Measurements from ENCODE around the gene TMED9. TPM values are rescaled to one million over a fixed set of nuclear protein-coding genes. Genes with fewer than 3 reads are reported as not detected.
A peak's percentile ranks its signal among the peaks of the same experiment; 100 is the strongest.

TMED9 gene
- total and polyA plus RNA-seq, 4 donors, result 110 to 137 (median 122) TPM

GRCh38 chr5:177605667-177606066 lies 13.7 kb downstream of the TMED9 start:
- intact Hi-C loops (cut with DNase I), result loop anchor here in 1 of 2 donors (10.0 kb wide), 1 partner anchor 559 kb away; no protein-coding TSS in a partner anchor
- ATAC-seq (ENCODE audit: low FRiP score) (no peak), DNase-seq (no peak)
- Histone ChIP-seq H3K27ac (ENCODE audit: low read depth in 1 of 2, low read length in 2 of 2) (no peak overlapping the region), H3K27me3 (ENCODE audit: control insufficient read depth in 1 of 2, insufficient read depth in 2 of 2, low read length in 1 of 2) (no peaks in the 10 kb centered on the region), H3K4me1 (ENCODE audit: control insufficient read depth in 1 of 2, insufficient read depth in 2 of 2, low read length in 2 of 2) (no peaks in the 10 kb centered on the region), H3K9me3 (ENCODE audit: control insufficient read depth, low read length) (no peaks in the 10 kb centered on the region), H3K36me3 (ENCODE audit: control insufficient read depth in 1 of 2, insufficient read depth in 2 of 2, low read length in 1 of 2) (no peaks in the 10 kb centered on the region), H3K4me3 (ENCODE audit: low read length in 2 of 2) (no peak overlapping the region)
- WGBS, 2 donors, result 81 to 83% methylated on average over 6 of the region's 6 CpGs

GRCh38 chr5:177606071-177607051 lies 14.4 kb downstream of the TMED9 start:
- 82 to 84% methylated on average over 22 of the region's 22 CpGs for WGBS, 2 donors
- Histone ChIP-seq H3K4me1 (ENCODE audit: control insufficient read depth in 1 of 2, insufficient read depth in 2 of 2, low read length in 2 of 2) (no peaks in the 10 kb centered on the region), H3K36me3 (ENCODE audit: control insufficient read depth in 1 of 2, insufficient read depth in 2 of 2, low read length in 1 of 2) (no peaks in the 10 kb centered on the region), H3K9me3 (ENCODE audit: control insufficient read depth, low read length) (no peaks in the 10 kb centered on the region), H3K27me3 (ENCODE audit: control insufficient read depth in 1 of 2, insufficient read depth in 2 of 2, low read length in 1 of 2) (no peaks in the 10 kb centered on the region), H3K4me3 (ENCODE audit: low read length in 2 of 2) (no peak overlapping the region), H3K27ac (ENCODE audit: low read depth in 1 of 2, low read length in 2 of 2) (no peak overlapping the region)
- DNase-seq (no peak), ATAC-seq (ENCODE audit: low FRiP score) (no peak)
- intact Hi-C loops (cut with DNase I), result loop anchor here in 1 of 2 donors (10.0 kb wide), 1 partner anchor 558 kb away; no protein-coding TSS in a partner anchor

- intact Hi-C loops (cut with DNase I), result loop anchor here in 1 of 2 donors (10.0 kb wide), 1 partner anchor 558 kb away; no protein-coding TSS in a partner anchor
- no peaks in the 10 kb centered on the region for H3K9me3 ChIP-seq (ENCODE audit: control insufficient read depth, low read length)
- H3K4me1 ChIP-seq (ENCODE audit: control insufficient read depth in 1 of 2, insufficient read depth in 2 of 2, low read length in 2 of 2), result no peaks in the 10 kb centered on the region
- ATAC-seq (ENCODE audit: low FRiP score) (no peak), DNase-seq (no peak)
- H3K27me3 ChIP-seq (ENCODE audit: control insufficient read depth in 1 of 2, insufficient read depth in 2 of 2, low read length in 1 of 2), result no peaks in the 10 kb centered on the region
- H3K4me3 ChIP-seq (ENCODE audit: low read length in 2 of 2), result no peak overlapping the region
- H3K27ac ChIP-seq (ENCODE audit: low read depth in 1 of 2, low read length in 2 of 2), result no peak overlapping the region
- WGBS, 2 donors, result 44 to 51% methylated on average over 11 of the region's 11 CpGs
- H3K36me3 ChIP-seq (ENCODE audit: control insufficient read depth in 1 of 2, insufficient read depth in 2 of 2, low read length in 1 of 2), result no peaks in the 10 kb centered on the region
Observed at GRCh38 chr5:177607115-177607451, 15.1 kb downstream of the TMED9 start.

- H3K27ac ChIP-seq (ENCODE audit: low read depth in 1 of 2, low read length in 2 of 2), result no peak overlapping the region
- intact Hi-C loops (cut with DNase I), result loop anchor here in 1 of 2 donors (10.0 kb wide), 1 partner anchor 557 kb away; no protein-coding TSS in a partner anchor
- no peaks in the 10 kb centered on the region for H3K4me1 ChIP-seq (ENCODE audit: control insufficient read depth in 1 of 2, insufficient read depth in 2 of 2, low read length in 2 of 2)
- DNase-seq (peak; percentile 80 to 89), ATAC-seq (ENCODE audit: low FRiP score) (peak; percentile 75)
- WGBS, 2 donors, result 16 to 22% methylated on average over 15 of the region's 15 CpGs
- H3K9me3 ChIP-seq (ENCODE audit: control insufficient read depth, low read length), result no peaks in the 10 kb centered on the region
- no peaks in the 10 kb centered on the region for H3K27me3 ChIP-seq (ENCODE audit: control insufficient read depth in 1 of 2, insufficient read depth in 2 of 2, low read length in 1 of 2)
- no peak overlapping the region for H3K4me3 ChIP-seq (ENCODE audit: low read length in 2 of 2)
- H3K36me3 ChIP-seq (ENCODE audit: control insufficient read depth in 1 of 2, insufficient read depth in 2 of 2, low read length in 1 of 2), result no peaks in the 10 kb centered on the region
Observed at GRCh38 chr5:177607452-177608192, 15.6 kb downstream of the TMED9 start.

GRCh38 chr5:177608243-177609075 lies 16.5 kb downstream of the TMED9 start:
- no peak for ATAC-seq (ENCODE audit: low FRiP score)
- Histone ChIP-seq H3K4me3 (ENCODE audit: low read length in 2 of 2) (no peak overlapping the region), H3K4me1 (ENCODE audit: control insufficient read depth in 1 of 2, insufficient read depth in 2 of 2, low read length in 2 of 2) (no peaks in the 10 kb centered on the region), H3K27me3 (ENCODE audit: control insufficient read depth in 1 of 2, insufficient read depth in 2 of 2, low read length in 1 of 2) (no peaks in the 10 kb centered on the region), H3K9me3 (ENCODE audit: control insufficient read depth, low read length) (no peaks in the 10 kb centered on the region), H3K27ac (ENCODE audit: low read depth in 1 of 2, low read length in 2 of 2) (no peak overlapping the region), H3K36me3 (ENCODE audit: control insufficient read depth in 1 of 2, insufficient read depth in 2 of 2, low read length in 1 of 2) (no peaks in the 10 kb centered on the region)
- 89 to 91% methylated on average over 37 of the region's 37 CpGs for WGBS, 2 donors
- no peak for DNase-seq
- intact Hi-C loops (cut with DNase I), result loop anchor here in 1 of 2 donors (10.0 kb wide), 1 partner anchor 556 kb away; no protein-coding TSS in a partner anchor

- no peaks in the 10 kb centered on the region for H3K9me3 ChIP-seq (ENCODE audit: control insufficient read depth, low read length)
- no peaks in the 10 kb centered on the region for H3K27me3 ChIP-seq (ENCODE audit: control insufficient read depth in 1 of 2, insufficient read depth in 2 of 2, low read length in 1 of 2)
- H3K27ac ChIP-seq (ENCODE audit: low read depth in 1 of 2, low read length in 2 of 2), result no peak overlapping the region
- H3K36me3 ChIP-seq (ENCODE audit: control insufficient read depth in 1 of 2, insufficient read depth in 2 of 2, low read length in 1 of 2), result no peaks in the 10 kb centered on the region
- 76 to 81% methylated on average over 20 to 21 of the region's 21 CpGs for WGBS, 2 donors
- intact Hi-C loops (cut with DNase I), result loop anchor here in 1 of 2 donors (10.0 kb wide), 1 partner anchor 555 kb away; no protein-coding TSS in a partner anchor
- no peak for ATAC-seq (ENCODE audit: low FRiP score)
- no peak overlapping the region for H3K4me3 ChIP-seq (ENCODE audit: low read length in 2 of 2)
- no peaks in the 10 kb centered on the region for H3K4me1 ChIP-seq (ENCODE audit: control insufficient read depth in 1 of 2, insufficient read depth in 2 of 2, low read length in 2 of 2)
- DNase-seq, result no peak
Observed at GRCh38 chr5:177609076-177610059, 17.4 kb downstream of the TMED9 start.

- H3K27ac ChIP-seq (ENCODE audit: low read depth in 1 of 2, low read length in 2 of 2), result no peak overlapping the region
- DNase-seq (no peak), ATAC-seq (ENCODE audit: low FRiP score) (no peak)
- 61 to 71% methylated on average over 13 of the region's 13 CpGs for WGBS, 2 donors
- no peak overlapping the region for H3K4me3 ChIP-seq (ENCODE audit: low read length in 2 of 2)
- no peaks in the 10 kb centered on the region for H3K27me3 ChIP-seq (ENCODE audit: control insufficient read depth in 1 of 2, insufficient read depth in 2 of 2, low read length in 1 of 2)
- no peaks in the 10 kb centered on the region for H3K36me3 ChIP-seq (ENCODE audit: control insufficient read depth in 1 of 2, insufficient read depth in 2 of 2, low read length in 1 of 2)
- intact Hi-C loops (cut with DNase I), result no loop called here
- no peaks in the 10 kb centered on the region for H3K4me1 ChIP-seq (ENCODE audit: control insufficient read depth in 1 of 2, insufficient read depth in 2 of 2, low read length in 2 of 2)
- H3K9me3 ChIP-seq (ENCODE audit: control insufficient read depth, low read length), result no peaks in the 10 kb centered on the region
Observed at GRCh38 chr5:177610131-177610769, 18.2 kb downstream of the TMED9 start.

Measured in aorta (tissue), 5 donors.